MCF 10A (cell line): ENCODE results near the gene RNF214. TPM values are rescaled to one million over a fixed set of nuclear protein-coding genes. Genes with fewer than 3 reads are reported as not detected.

ENCODE experiments used
- BruUV-seq: library from RNA; stranded (reverse); fragments of 400-500 nt; replicated peaks from 2 replicates; lab custom pipeline; 2021; lab: Mats Ljungman, UMichigan
- CTCF ChIA-PET: fragments of 300-600 bp; sonication (Branson Sonifier 250); formaldehyde crosslinking; extraction: SDS; loops from one replicate; lab custom pipeline; 2021; ENCODE audit warnings: antibody characterized with exemption, inconsistent platforms; lab: Yijun Ruan, JAX
- POLR2A ChIA-PET: fragments of 300-600, 350-650 bp; sonication (Branson Sonifier 250); formaldehyde crosslinking; extraction: SDS; loops from one replicate; lab custom pipeline; 2020; ENCODE audit warnings: antibody characterized with exemption, inconsistent platforms; lab: Yijun Ruan, JAX
- DNase-seq: peaks from one replicate; pipeline ENCODE4 v3.0.0-alpha.2; 2018; ENCODE audit not compliant: unreplicated experiment
- H3K27ac Mint-ChIP-seq: one replicate; pipeline ENCODE4 v1.8.0; 2022; ENCODE audit warnings: mild to moderate bottlenecking, low read depth, mixed read lengths; ENCODE audit not compliant: unreplicated experiment
- H3K27me3 Mint-ChIP-seq: one replicate; pipeline ENCODE4 v1.8.0; 2022; ENCODE audit warnings: mixed read lengths; ENCODE audit not compliant: insufficient read depth, unreplicated experiment
- H3K36me3 Mint-ChIP-seq: one replicate; pipeline ENCODE4 v1.8.0; 2022; ENCODE audit warnings: mild to moderate bottlenecking, moderate library complexity, mixed read lengths; ENCODE audit not compliant: insufficient read depth, unreplicated experiment
- H3K4me1 Mint-ChIP-seq: one replicate; pipeline ENCODE4 v1.8.0; 2022; ENCODE audit warnings: mixed read lengths; ENCODE audit not compliant: insufficient read depth, unreplicated experiment
- H3K4me3 Mint-ChIP-seq: one replicate; pipeline ENCODE4 v1.8.0; 2022; ENCODE audit warnings: mild to moderate bottlenecking, moderate library complexity, mixed read lengths; ENCODE audit not compliant: unreplicated experiment
- H3K9me3 Mint-ChIP-seq: one replicate; pipeline ENCODE4 v1.8.0; 2022; ENCODE audit warnings: mixed read lengths; ENCODE audit not compliant: unreplicated experiment
- CTCF ChIP-seq: fragments of 200-600 bp; IDR thresholded peaks from one replicate; pipeline ENCODE4 v1.8.0; 2022; ENCODE audit warnings: antibody characterized with exemption, mild to moderate bottlenecking; ENCODE audit not compliant: unreplicated experiment
- intact Hi-C: fragments of 100-400 bp; cut with micrococcal nuclease; formaldehyde crosslinking; loops from 2 replicates; pipeline ENCODE4 v1.14.1; 2022
- total RNA-seq: library from RNA; stranded (reverse); gene quantifications from 2 replicates; pipeline ENCODE4 v1.2.3, GENCODE V29; 2022

Gene RNF214
- total RNA-seq, 1 experiment from 2014 or later, result 23.3 TPM

- Mint-ChIP-seq H3K9me3 (no peaks in the 10 kb centered on the region), H3K4me3 (no peak overlapping the region), H3K27me3 (no peaks in the 10 kb centered on the region), H3K27ac (no peak overlapping the region), H3K36me3 (peaks cover 26% of the 10 kb centered on the region), H3K4me1 (no peaks in the 10 kb centered on the region)
- no TSS peak for BruUV-seq
- CTCF ChIA-PET, result no interaction called here
- intact Hi-C loops, result no loop called here
- DNase-seq, result no peak
- POLR2A ChIA-PET, result interaction anchor here (1.9 kb wide), 1 partner anchor 12 kb away, joined by 7 read pairs; the partner anchor contains the start of gene SIDT2
- TF ChIP-seq CTCF, result no peak
Measured at GRCh38 chr11:117191680-117192400, 40.6 kb upstream of the RNF214 start.

- CTCF ChIA-PET, result no interaction called here
- Mint-ChIP-seq H3K4me3 (no peak overlapping the region), H3K36me3 (peaks cover 26% of the 10 kb centered on the region), H3K27me3 (no peaks in the 10 kb centered on the region), H3K9me3 (no peaks in the 10 kb centered on the region), H3K4me1 (no peaks in the 10 kb centered on the region), H3K27ac (no peak overlapping the region)
- POLR2A ChIA-PET, result interaction anchor here (1.4 to 1.9 kb wide), 2 partner anchors 13 to 46 kb away, joined by 3 to 7 read pairs; partner anchors contain the start of gene SIDT2
- intact Hi-C loops, result no loop called here
- TF ChIP-seq CTCF, result no peak
- BruUV-seq, result no TSS peak
- DNase-seq, result no peak
Measured at GRCh38 chr11:117192401-117192875, 40.0 kb upstream of the RNF214 start.

GRCh38 chr11:117193130-117194020 is 39.1 kb upstream of the RNF214 start:
- H3K36me3 Mint-ChIP-seq, result peaks cover 22% of the 10 kb centered on the region
- POLR2A ChIA-PET, result interaction anchor here (1.4 to 3.3 kb wide), 3 partner anchors 14 to 47 kb away, joined by 3 to 15 read pairs (median 7); partner anchors contain the start of gene SIDT2

More at GRCh38 chr11:117193130-117194020, 39.1 kb upstream of the RNF214 start:
- Mint-ChIP-seq H3K27ac (no peak overlapping the region), H3K4me1 (no peaks in the 10 kb centered on the region), H3K9me3 (no peaks in the 10 kb centered on the region), H3K27me3 (no peaks in the 10 kb centered on the region), H3K4me3 (no peak overlapping the region)
- TF ChIP-seq CTCF, result no peak
- no TSS peak for BruUV-seq
- CTCF ChIA-PET, result interaction anchor here (1.2 to 1.7 kb wide), 2 partner anchors 33 to 1795 kb away, joined by 4 to 6 read pairs; no protein-coding TSS in a partner anchor
- DNase-seq, result no peak
- intact Hi-C loops, result no loop called here
